HepG2 (cell line): Measurements from ENCODE around the gene PGP. TPM values are rescaled to one million over a fixed set of nuclear protein-coding genes. Genes with fewer than 3 reads are reported as not detected.
A peak's percentile ranks its signal among the peaks of the same experiment; 100 is the strongest.

Source experiments
- ATAC-seq: fragments of 200-7000 bp; cut with Tn5 transposase; 3 replicates; pipeline ENCODE4 v1.9.1; 2020; ENCODE audit warnings: mild to moderate bottlenecking, moderate library complexity
- BruUV-seq: library from RNA; stranded (reverse); fragments of 400-500 nt; replicated peaks from 2 replicates; lab custom pipeline; 2021; lab: Mats Ljungman, UMichigan
- CTCF ChIA-PET: fragments of 300-600 bp; formaldehyde crosslinking; extraction: SDS; loops from one replicate; lab custom pipeline; 2021; ENCODE audit warnings: low total read pairs, inconsistent platforms, low intra/inter-chr PET ratio; lab: Yijun Ruan, JAX
- POLR2A ChIA-PET: fragments of 350-600 bp; sonication (Branson Sonifier 250); formaldehyde crosslinking; loops from one replicate; lab custom pipeline; 2020; ENCODE audit warnings: antibody characterized with exemption, inconsistent platforms; lab: Yijun Ruan, JAX
- DNase-seq: peaks from one replicate; pipeline ENCODE4 v3.0.0-alpha.2; 2015; ENCODE audit warnings: low spot score
- FAIRE-seq: peaks from 3 replicates; lab custom pipeline; 2011; peaks lifted over from hg19 to GRCh38; lab: Jason Lieb, UNC
- H2AFZ ChIP-seq: one replicate; pipeline ENCODE4 v1.6.1; 2011; ENCODE audit warnings: low read length, inconsistent platforms
- H3K27ac ChIP-seq: fragments of 300-600 bp; 3 replicates; pipeline ENCODE4 v1.8.0; 2011; ENCODE audit warnings: mixed run types, mild to moderate bottlenecking, mixed read lengths, low read length, inconsistent platforms; ENCODE audit not compliant: insufficient read depth; ENCODE audit errors: extremely low read length
- H3K27me3 ChIP-seq, 2 experiments: fragments of 200-600 bp in 1 of 2; 2 replicates in 1 of 2; 3 replicates in 1 of 2; pipeline versions ENCODE4 v1.6.0 to v1.8.0; 2011; ENCODE audit warnings: low read length in 2 of 2, mild to moderate bottlenecking in 2 of 2, moderate library complexity in 2 of 2, inconsistent platforms in 1 of 2; ENCODE audit not compliant: insufficient read depth in 2 of 2, control insufficient read depth in 1 of 2
- H3K36me3 ChIP-seq, 2 experiments: fragments of 200-600 bp in 1 of 2; replicated peaks in 1 of 2; 2 replicates in 1 of 2; 3 replicates in 1 of 2; pipeline versions ENCODE4 v1.5.1 to v1.8.0; 2011; ENCODE audit warnings: low read length in 2 of 2, inconsistent platforms in 1 of 2; ENCODE audit not compliant: insufficient read depth in 2 of 2, control insufficient read depth in 1 of 2
- H3K4me1 ChIP-seq: 2 replicates; pipeline ENCODE4 v1.5.1; 2012; ENCODE audit warnings: low read length, inconsistent platforms; ENCODE audit not compliant: insufficient read depth
- H3K4me2 ChIP-seq: 2 replicates; pipeline ENCODE4 v1.6.0; 2011; ENCODE audit warnings: low read depth, low read length, inconsistent platforms
- H3K4me3 ChIP-seq, 3 experiments: fragments of 200-600 bp in 1 of 3; sonication (generic), shearing (Covaris generic) in 1 of 3; replicated peaks in 1 of 3; 2 replicates each; pipeline ENCODE4 v1.5.1; 2011 to 2016; ENCODE audit warnings: low read length in 3 of 3, inconsistent platforms in 2 of 3, low read depth in 2 of 3, mild to moderate bottlenecking in 2 of 3, control low read depth in 1 of 3, mixed read lengths in 1 of 3; ENCODE audit not compliant: insufficient read depth in 1 of 3
- H3K79me2 ChIP-seq: one replicate; pipeline ENCODE4 v1.6.1; 2011; ENCODE audit warnings: low read length, inconsistent platforms; ENCODE audit not compliant: insufficient read depth
- H3K9ac ChIP-seq: 2 replicates; pipeline ENCODE4 v1.6.0; 2011; ENCODE audit warnings: mild to moderate bottlenecking, low read depth, low read length, inconsistent platforms; ENCODE audit not compliant: insufficient read depth
- H3K9me3 ChIP-seq: 2 replicates; pipeline ENCODE4 v1.5.1; 2012; ENCODE audit warnings: mild to moderate bottlenecking, low read length
- H4K20me1 ChIP-seq: 2 replicates; pipeline ENCODE4 v1.6.0; 2011; ENCODE audit warnings: inconsistent platforms, mild to moderate bottlenecking, low read length, moderate library complexity; ENCODE audit not compliant: insufficient read depth
- LCORL ChIP-seq, 2 experiments: fragments of 450-650 bp in 1 of 2; sonication (generic) in 1 of 2; formaldehyde crosslinking in 1 of 2; IDR thresholded peaks; 2 replicates each; pipeline versions ENCODE4 v1.5.0 to v1.6.1; 2017 to 2020; ENCODE audit warnings: antibody characterized with exemption in 1 of 2, missing genetic modification reagents in 1 of 2
- PCBP1 ChIP-seq: fragments of 200-400 bp; formaldehyde crosslinking; IDR thresholded peaks from 2 replicates; pipeline ENCODE4 v1.6.1; 2017; ENCODE audit warnings: mild to moderate bottlenecking, low read depth, low read length, borderline replicate concordance
- WIZ ChIP-seq: sonication (generic); formaldehyde crosslinking; IDR thresholded peaks from 2 replicates; pipeline ENCODE4 v1.5.1; 2020; ENCODE audit warnings: mild to moderate bottlenecking, missing genetic modification reagents
- ZFP82 ChIP-seq: sonication (generic); formaldehyde crosslinking; IDR thresholded peaks from 2 replicates; pipeline ENCODE4 v1.5.1; 2020; ENCODE audit warnings: mild to moderate bottlenecking, missing genetic modification reagents, borderline replicate concordance
- WGBS: methylation state at CpG from one replicate; pipeline ENCODE4 v1.1.6; 2017; ENCODE audit warnings: low lambda C conversion rate; 5-methylcytosine and 5-hydroxymethylcytosine counted together
- in situ Hi-C: cut with HindIII; loops from 2 replicates; pipeline ENCODE4 v1.10.0; 2017; ENCODE audit warnings: low pct_unique_long_range_greater_than_20kb; ENCODE audit not compliant: extremely low pct_ligation_motif_present
- intact Hi-C: fragments of 100-400 bp; cut with micrococcal nuclease; formaldehyde crosslinking; loops from one replicate; pipeline ENCODE4 v1.10.0; 2022; ENCODE audit not compliant: unreplicated experiment
- polyA plus RNA-seq, 8 experiments: library from polyadenylated mRNA; depleted of rRNA in 3 of 8; stranded (reverse) in 7 of 8; unstranded in 1 of 8; fragments of >200 nt; fragmentation: Illumina TruSeq in 4 of 8; extraction: Trizol in 4 of 8; gene quantifications; 2 replicates each; pipeline versions ENCODE4 v1.2.1 to v1.2.3, GENCODE V29; 2011 to 2016; ENCODE audit warnings: low read depth in 4 of 8, missing spikeins in 1 of 8, mixed read lengths in 1 of 8; ENCODE audit not compliant: insufficient read depth in 1 of 8
- total RNA-seq, 5 experiments: library from RNA; depleted of rRNA; stranded (reverse); fragments of >200 nt; fragmentation: Illumina TruSeq; extraction: Trizol; gene quantifications; 2 replicates each; pipeline ENCODE4 v1.2.3, GENCODE V29; 2016; ENCODE audit warnings: low read depth in 1 of 5

The PGP gene
- total and polyA plus RNA-seq, 2 of the 13 experiments (the other 11 are each of a cell fraction or from before 2014, with no cell fraction given): 7.3 to 18.3 TPM

DNA sequence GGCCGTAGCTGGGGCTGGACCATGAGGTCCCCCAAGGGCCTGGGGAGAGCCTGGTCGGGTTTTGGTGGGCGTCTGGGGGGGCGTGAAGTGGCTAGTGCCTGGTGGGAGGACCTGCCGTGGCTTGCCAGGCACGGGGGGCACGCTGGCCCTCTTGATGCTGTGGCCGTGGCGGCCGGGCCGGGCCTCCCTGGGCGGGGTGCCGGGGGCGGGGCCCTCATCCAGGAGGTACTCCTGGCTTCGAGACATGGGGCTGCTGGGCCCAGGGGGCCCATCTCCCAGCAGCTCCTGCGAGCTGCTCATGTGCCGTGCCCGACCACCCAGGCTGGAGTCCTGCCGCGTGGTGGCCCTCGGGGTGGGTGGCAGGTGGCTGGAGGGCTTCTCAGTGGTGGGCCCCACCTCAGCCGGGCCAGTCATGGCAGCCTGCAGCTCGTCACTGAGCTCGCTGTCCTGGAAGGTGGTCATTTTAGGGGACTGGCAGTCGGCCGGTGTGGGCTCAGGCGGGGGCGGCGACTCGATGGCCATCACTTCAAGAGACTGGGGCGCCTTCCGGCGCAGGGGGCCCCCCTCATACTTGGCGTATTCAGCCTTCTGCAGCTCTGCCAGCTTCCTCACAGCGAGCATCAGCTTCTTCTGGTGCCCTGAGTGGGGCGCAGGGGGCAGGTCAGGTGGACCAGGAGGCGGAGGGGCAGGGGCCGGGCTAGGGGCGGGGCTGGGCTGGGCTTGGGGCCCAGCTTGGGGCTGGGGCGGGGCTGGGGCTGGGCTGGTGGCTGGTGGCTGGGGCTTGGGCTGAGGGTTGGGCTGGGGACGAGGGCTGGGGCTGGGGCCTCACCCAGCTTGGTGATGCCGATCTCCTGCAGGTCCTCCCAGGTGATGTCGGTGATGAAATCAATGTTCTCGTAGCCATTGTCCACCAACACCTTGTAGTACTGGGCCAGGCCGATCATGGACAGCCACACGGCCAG is 33.4 kb downstream of the PGP start:
- in situ Hi-C loops (no loop called here), intact Hi-C loops (no loop called here)
- ATAC-seq (peak; percentile 40), FAIRE-seq (no peak), DNase-seq (no peak)
- Histone ChIP-seq H3K4me3 (no peak overlapping the region), H3K4me2 (no peak overlapping the region), H3K27me3 (no peaks in the 10 kb centered on the region), H3K27ac (no peak overlapping the region), H3K36me3 (peaks cover 2 to 3% of the 10 kb centered on the region in 2 experiments; a peak in 1 of 5 replicates), H3K9me3 (no peaks in the 10 kb centered on the region), H3K4me1 (peaks cover 17% of the 10 kb centered on the region), H2AFZ (no peak overlapping the region), H4K20me1 (no peaks in the 10 kb centered on the region), H3K79me2 (no peaks in the 10 kb centered on the region), H3K9ac (no peak overlapping the region)
- BruUV-seq: no TSS peak
- POLR2A ChIA-PET: interaction anchor here (0.6 to 3.5 kb wide), 6 partner anchors 20 to 35 kb away, joined by 3 to 31 read pairs (median 4); partner anchors contain the start of gene TRAF7
- WGBS: 85% methylated on average over 9 of the region's 46 CpGs
- CTCF ChIA-PET: no interaction called here
- TF ChIP-seq LCORL (IDR thresholded peaks at IDR 0.05) (no peak), LCORL (CRISPR knock-in tag; IDR thresholded peaks at IDR 0.05) (0 out of 2 replicates have a peak, but pooled peaks have one; percentile 28), PCBP1 (0 out of 2 replicates have a peak, but pooled peaks have one; percentile 44), WIZ (CRISPR knock-in tag) (no peak)

DNA sequence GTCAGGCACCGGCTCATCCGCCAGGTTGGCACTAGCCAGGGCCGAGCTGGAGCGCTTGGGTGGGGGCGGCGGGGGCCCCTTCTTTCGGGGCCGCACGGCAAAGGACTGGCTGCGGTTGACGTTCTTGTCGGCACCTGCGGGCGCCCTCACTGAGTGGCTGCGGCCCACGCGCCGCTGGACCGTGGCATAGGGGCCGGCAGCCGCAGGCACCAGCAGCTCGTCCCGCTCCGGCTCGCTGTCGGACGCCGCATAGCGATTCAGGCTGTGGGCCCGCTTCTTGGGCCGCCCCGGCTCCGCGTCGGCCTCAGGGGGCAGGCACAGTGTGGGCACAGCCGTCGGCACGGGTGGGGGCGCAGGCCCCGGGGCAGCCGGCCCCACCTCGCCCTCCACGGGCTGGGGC is 34.2 kb downstream of the PGP start:
- peaks cover 17% of the 10 kb centered on the region for H3K4me1 ChIP-seq
- no peaks in the 10 kb centered on the region for H3K79me2 ChIP-seq
- FAIRE-seq (no peak), ATAC-seq (no peak), DNase-seq (no peak)
- no peaks in the 10 kb centered on the region for H3K9me3 ChIP-seq
- H3K36me3 ChIP-seq: peaks cover 5 to 6% of the 10 kb centered on the region in 2 experiments; a peak in 2 of 5 replicates
- no peak overlapping the region for H3K27ac ChIP-seq
- no peak overlapping the region for H3K4me2 ChIP-seq
- WGBS: 94% methylated on average over 30 of the region's 43 CpGs
- H2AFZ ChIP-seq: no peak overlapping the region
- no peaks in the 10 kb centered on the region for H4K20me1 ChIP-seq
- intact Hi-C loops (no loop called here), in situ Hi-C loops (no loop called here)
- TF ChIP-seq ZFP82 (CRISPR knock-in tag): no peak
- H3K4me3 ChIP-seq: no peak overlapping the region
- ChIA-PET POLR2A (interaction anchor here (2.0 to 3.5 kb wide), 2 partner anchors 23 to 25 kb away, joined by 8 to 31 read pairs; partner anchors contain the start of gene TRAF7), CTCF (no interaction called here)
- H3K9ac ChIP-seq: no peak overlapping the region
- no peaks in the 10 kb centered on the region for H3K27me3 ChIP-seq
- BruUV-seq: no TSS peak
